Measurements from ENCODE around the gene GLI1.
"Not testable (repeated sequence)": the region's sequence is repeated elsewhere in the genome, so short reads cannot be mapped to it uniquely, and the experiment has no call there.

- TF ChIP-seq BHLHE40 (IDR thresholded peaks at IDR 0.05; ENCODE audit: low read depth, low read length); FOSL2 (IDR thresholded peaks at IDR 0.05); FOSL2 (CRISPR knock-in tag; IDR thresholded peaks at IDR 0.05); CTCF (IDR thresholded peaks at IDR 0.05); EP300 (IDR thresholded peaks at IDR 0.05): not testable (repeated sequence)
These were observed 32.6 kb upstream of the GLI1 start for GRCh38 chr12:57426948-57427347.
